ENCODE measurements around the gene PLCB2. TPM values are rescaled to one million over a fixed set of nuclear protein-coding genes. Genes with fewer than 3 reads are reported as not detected.
A peak's percentile ranks its signal among the peaks of the same experiment; 100 is the strongest.

Gene PLCB2
- total RNA-seq (2014; rRNA removed; shearing (Covaris generic)), result 2.0 and 2.9 TPM in 2 replicates

- H3K36me3 ChIP-seq, result no peaks in the 10 kb centered on the region
- peaks cover 34% of the 10 kb centered on the region for H3K4me1 ChIP-seq
- H3K27ac ChIP-seq, result peak within 1 kb of the TSS; percentile 54; the same call in 1 of the 2 replicates
- H3K4me3 ChIP-seq, result peak within 1 kb of the TSS; percentile 39
- DNase-seq, result peak; percentile 96 to 97
- no peaks in the 10 kb centered on the region for H3K27me3 ChIP-seq
- no peaks in the 10 kb centered on the region for H3K9me3 ChIP-seq (replicated peaks)
Measured at GRCh38 chr15:40307421-40308211, at the start of gene PLCB2. Gene PLCB2 (minus strand): TSS chr15:40307935. CDS start chr15:40307672, 263 bp downstream.

- H3K27me3 ChIP-seq, result peaks cover 5% of the 10 kb centered on the region; the same call in 1 of the 2 replicates
- DNase-seq, result no peak
- no peak overlapping the region for H3K4me3 ChIP-seq
- H3K4me1 ChIP-seq, result peaks cover 7% of the 10 kb centered on the region; the same call in 1 of the 2 replicates
- no peak overlapping the region for H3K27ac ChIP-seq
- no peaks in the 10 kb centered on the region for H3K9me3 ChIP-seq (replicated peaks)
- H3K36me3 ChIP-seq, result no peaks in the 10 kb centered on the region
Measured at GRCh38 chr15:40357246-40357645, 49.5 kb upstream of the PLCB2 start.

GRCh38 chr15:40355976-40356585 is 48.3 kb upstream of the PLCB2 start:
- peaks cover 7% of the 10 kb centered on the region; the same call in 1 of the 2 replicates for H3K4me1 ChIP-seq
- no peak overlapping the region for H3K27ac ChIP-seq
- DNase-seq, result no peak
- H3K36me3 ChIP-seq, result no peaks in the 10 kb centered on the region
- no peaks in the 10 kb centered on the region for H3K9me3 ChIP-seq (replicated peaks)
- peaks cover 7% of the 10 kb centered on the region; the same call in 1 of the 2 replicates for H3K27me3 ChIP-seq
- H3K4me3 ChIP-seq, result no peak overlapping the region

- Histone ChIP-seq H3K27ac (no peak overlapping the region), H3K36me3 (no peaks in the 10 kb centered on the region), H3K9me3 (replicated peaks) (no peaks in the 10 kb centered on the region), H3K27me3 (peaks cover 15% of the 10 kb centered on the region), H3K4me3 (no peak overlapping the region), H3K4me1 (peaks cover 7% of the 10 kb centered on the region; the same call in 1 of the 2 replicates)
- DNase-seq, result peak; percentile 58 to 69
Measured at GRCh38 chr15:40354408-40355171, 46.9 kb upstream of the PLCB2 start.

- no peak for DNase-seq
- no peak overlapping the region for H3K4me3 ChIP-seq
Measured at GRCh38 chr15:40353697-40354096, 46.0 kb upstream of the PLCB2 start.

GRCh38 chr15:40352281-40352901 is 44.7 kb upstream of the PLCB2 start:
- Histone ChIP-seq H3K4me1 (peaks cover 3% of the 10 kb centered on the region; the same call in 1 of the 2 replicates), H3K9me3 (replicated peaks) (no peaks in the 10 kb centered on the region), H3K27me3 (peaks cover 15% of the 10 kb centered on the region; the same call in 1 of the 2 replicates), H3K27ac (no peak overlapping the region), H3K4me3 (no peak overlapping the region), H3K36me3 (no peaks in the 10 kb centered on the region)
- no peak for DNase-seq

More at GRCh38 chr15:40353697-40354096, 46.0 kb upstream of the PLCB2 start:
- no peaks in the 10 kb centered on the region for H3K9me3 ChIP-seq (replicated peaks)
- H3K36me3 ChIP-seq, result no peaks in the 10 kb centered on the region
- H3K4me1 ChIP-seq, result peaks cover 6% of the 10 kb centered on the region; the same call in 1 of the 2 replicates
- H3K27ac ChIP-seq, result no peak overlapping the region
- H3K27me3 ChIP-seq, result peaks cover 17% of the 10 kb centered on the region

- H3K27ac ChIP-seq, result no peak overlapping the region
- no peaks in the 10 kb centered on the region for H3K9me3 ChIP-seq (replicated peaks)
- no peak for DNase-seq
- H3K4me3 ChIP-seq, result no peak overlapping the region
- H3K4me1 ChIP-seq, result no peaks in the 10 kb centered on the region; the same call in 1 of the 2 replicates
- H3K27me3 ChIP-seq, result peaks cover 15% of the 10 kb centered on the region; the same call in 1 of the 2 replicates
- no peaks in the 10 kb centered on the region for H3K36me3 ChIP-seq
Measured at GRCh38 chr15:40349163-40349562, 41.4 kb upstream of the PLCB2 start.

GRCh38 chr15:40348474-40348870 is 40.7 kb upstream of the PLCB2 start:
- DNase-seq, result no peak
- no peak overlapping the region for H3K4me3 ChIP-seq
- no peak overlapping the region for H3K27ac ChIP-seq
- no peaks in the 10 kb centered on the region for H3K36me3 ChIP-seq
- peaks cover 15% of the 10 kb centered on the region; the same call in 1 of the 2 replicates for H3K27me3 ChIP-seq
- H3K4me1 ChIP-seq, result no peaks in the 10 kb centered on the region; the same call in 1 of the 2 replicates
- no peaks in the 10 kb centered on the region for H3K9me3 ChIP-seq (replicated peaks)

- Histone ChIP-seq H3K27ac (no peak overlapping the region), H3K4me1 (no peaks in the 10 kb centered on the region; the same call in 1 of the 2 replicates), H3K4me3 (no peak overlapping the region), H3K9me3 (replicated peaks) (no peaks in the 10 kb centered on the region), H3K36me3 (no peaks in the 10 kb centered on the region), H3K27me3 (peaks cover 15% of the 10 kb centered on the region; the same call in 1 of the 2 replicates)
- DNase-seq, result no peak
Measured at GRCh38 chr15:40347559-40348473, 40.1 kb upstream of the PLCB2 start.

- Histone ChIP-seq H3K9me3 (replicated peaks) (no peaks in the 10 kb centered on the region), H3K4me3 (no peak overlapping the region), H3K4me1 (peaks cover 3% of the 10 kb centered on the region), H3K36me3 (no peaks in the 10 kb centered on the region), H3K27me3 (peaks cover 15% of the 10 kb centered on the region; the same call in 1 of the 2 replicates), H3K27ac (no peak overlapping the region)
- no peak for DNase-seq
Measured at GRCh38 chr15:40346579-40347558, 39.1 kb upstream of the PLCB2 start.

- no peak overlapping the region for H3K4me3 ChIP-seq
- H3K36me3 ChIP-seq, result no peaks in the 10 kb centered on the region
- peaks cover 13% of the 10 kb centered on the region; the same call in 1 of the 2 replicates for H3K27me3 ChIP-seq
- H3K4me1 ChIP-seq, result peaks cover 12% of the 10 kb centered on the region
- no peak for DNase-seq
- no peak overlapping the region for H3K27ac ChIP-seq
- no peaks in the 10 kb centered on the region for H3K9me3 ChIP-seq (replicated peaks)
Measured at GRCh38 chr15:40345867-40346578, 38.3 kb upstream of the PLCB2 start.

Measured in SJCRH30 (cell line).